Measurements from ENCODE around the gene ZNF668. TPM values are rescaled to one million over a fixed set of nuclear protein-coding genes. Genes with fewer than 3 reads are reported as not detected.

The ZNF668 gene
- polyA plus RNA-seq, 1 of the 3 experiments (the other 2 are of a cell fraction) = 13.6 TPM

GRCh38 chr16:31063843-31064611, 10.0 kb downstream of the ZNF668 start:
- H4K20me1 ChIP-seq (ENCODE audit: insufficient read depth) = no peaks in the 10 kb centered on the region
- ChIA-PET POLR2A (no interaction called here), CTCF (interaction anchor here (1.3 kb wide), 1 partner anchor 8 kb away, joined by 3 read pairs; no protein-coding TSS in a partner anchor)
- H2AFZ ChIP-seq (ENCODE audit: low read depth) = no peak overlapping the region
- peaks cover 10 to 24% of the 10 kb centered on the region in 2 experiments for H3K36me3 ChIP-seq (replicated peaks in 1 of 2; ENCODE audit: control insufficient read depth in 1 of 2, insufficient read depth in 2 of 2, low read length in 1 of 2)
- 96% methylated on average over 43 of the region's 56 CpGs for WGBS (ENCODE audit: low lambda C conversion rate)
- H3K27me3 ChIP-seq (ENCODE audit: insufficient read depth) = no peaks in the 10 kb centered on the region
- peak overlapping the region in 1 of 2 experiments; percentile 89; a peak in 3 of 4 replicates for H3K27ac ChIP-seq (ENCODE audit: low read depth in 2 of 2, low read length in 1 of 2)
- no peak overlapping the region for H3K4me2 ChIP-seq
- no peak overlapping the region for H3K4me3 ChIP-seq (ENCODE audit: low read depth in 2 of 2, low read length in 1 of 2)
- H3K79me2 ChIP-seq (ENCODE audit: insufficient read depth) = peaks cover 83% of the 10 kb centered on the region
- no peaks in the 10 kb centered on the region for H3K9me3 ChIP-seq
- H3K9ac ChIP-seq = peak overlapping the region; percentile 37; the same call in 1 of the 2 replicates
- no peak for DNase-seq
- H3F3A ChIP-seq (replicated peaks; ENCODE audit: insufficient read depth) = peaks cover 17% of the 10 kb centered on the region
- no peak for TF ChIP-seq JUND (IDR thresholded peaks at IDR 0.05)
- no peak for TF ChIP-seq TAF1 (IDR thresholded peaks at IDR 0.05; ENCODE audit: borderline replicate concordance, low read depth, low read length)
- TF ChIP-seq EZH2phosphoT487 (IDR thresholded peaks at IDR 0.05; ENCODE audit: borderline replicate concordance, low read depth) = no peak
- TF ChIP-seq CHD2 (IDR thresholded peaks at IDR 0.05; ENCODE audit: low read length, partially characterized antibody) = no peak
- no peak for TF ChIP-seq REST (IDR thresholded peaks at IDR 0.05; ENCODE audit: low read depth, low read length)
- no peak for TF ChIP-seq FOXM1 (IDR thresholded peaks at IDR 0.05; ENCODE audit: low read depth)
- TF ChIP-seq, protein P1, sequence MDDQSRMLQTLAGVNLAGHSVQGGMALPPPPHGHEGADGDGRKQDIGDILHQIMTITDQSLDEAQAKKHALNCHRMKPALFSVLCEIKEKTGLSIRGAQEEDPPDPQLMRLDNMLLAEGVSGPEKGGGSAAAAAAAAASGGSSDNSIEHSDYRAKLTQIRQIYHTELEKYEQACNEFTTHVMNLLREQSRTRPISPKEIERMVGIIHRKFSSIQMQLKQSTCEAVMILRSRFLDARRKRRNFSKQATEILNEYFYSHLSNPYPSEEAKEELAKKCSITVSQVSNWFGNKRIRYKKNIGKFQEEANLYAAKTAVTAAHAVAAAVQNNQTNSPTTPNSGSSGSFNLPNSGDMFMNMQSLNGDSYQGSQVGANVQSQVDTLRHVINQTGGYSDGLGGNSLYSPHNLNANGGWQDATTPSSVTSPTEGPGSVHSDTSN (IDR thresholded peaks at IDR 0.05) = no peak
- TF ChIP-seq FOSL2 (IDR thresholded peaks at IDR 0.05; ENCODE audit: borderline replicate concordance, low read depth) = no peak
- TF ChIP-seq, protein P2, sequence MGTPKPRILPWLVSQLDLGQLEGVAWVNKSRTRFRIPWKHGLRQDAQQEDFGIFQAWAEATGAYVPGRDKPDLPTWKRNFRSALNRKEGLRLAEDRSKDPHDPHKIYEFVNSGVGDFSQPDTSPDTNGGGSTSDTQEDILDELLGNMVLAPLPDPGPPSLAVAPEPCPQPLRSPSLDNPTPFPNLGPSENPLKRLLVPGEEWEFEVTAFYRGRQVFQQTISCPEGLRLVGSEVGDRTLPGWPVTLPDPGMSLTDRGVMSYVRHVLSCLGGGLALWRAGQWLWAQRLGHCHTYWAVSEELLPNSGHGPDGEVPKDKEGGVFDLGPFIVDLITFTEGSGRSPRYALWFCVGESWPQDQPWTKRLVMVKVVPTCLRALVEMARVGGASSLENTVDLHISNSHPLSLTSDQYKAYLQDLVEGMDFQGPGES (IDR thresholded peaks at IDR 0.05; ENCODE audit: low read depth, low read length) = no peak
- TF ChIP-seq SIN3A (IDR thresholded peaks at IDR 0.05; ENCODE audit: borderline replicate concordance, low read depth, low read length) = no peak
- no peak for TF ChIP-seq TCF12 (IDR thresholded peaks at IDR 0.05)
- no peak for TF ChIP-seq POLR2AphosphoS5 (IDR thresholded peaks at IDR 0.05; ENCODE audit: low read depth, low read length)
- no peak for TF ChIP-seq RFX5 (IDR thresholded peaks at IDR 0.05; ENCODE audit: low read length)
- no peak for TF ChIP-seq SMC3 (IDR thresholded peaks at IDR 0.05; ENCODE audit: low read depth, low read length)
- TF ChIP-seq, protein P3, sequence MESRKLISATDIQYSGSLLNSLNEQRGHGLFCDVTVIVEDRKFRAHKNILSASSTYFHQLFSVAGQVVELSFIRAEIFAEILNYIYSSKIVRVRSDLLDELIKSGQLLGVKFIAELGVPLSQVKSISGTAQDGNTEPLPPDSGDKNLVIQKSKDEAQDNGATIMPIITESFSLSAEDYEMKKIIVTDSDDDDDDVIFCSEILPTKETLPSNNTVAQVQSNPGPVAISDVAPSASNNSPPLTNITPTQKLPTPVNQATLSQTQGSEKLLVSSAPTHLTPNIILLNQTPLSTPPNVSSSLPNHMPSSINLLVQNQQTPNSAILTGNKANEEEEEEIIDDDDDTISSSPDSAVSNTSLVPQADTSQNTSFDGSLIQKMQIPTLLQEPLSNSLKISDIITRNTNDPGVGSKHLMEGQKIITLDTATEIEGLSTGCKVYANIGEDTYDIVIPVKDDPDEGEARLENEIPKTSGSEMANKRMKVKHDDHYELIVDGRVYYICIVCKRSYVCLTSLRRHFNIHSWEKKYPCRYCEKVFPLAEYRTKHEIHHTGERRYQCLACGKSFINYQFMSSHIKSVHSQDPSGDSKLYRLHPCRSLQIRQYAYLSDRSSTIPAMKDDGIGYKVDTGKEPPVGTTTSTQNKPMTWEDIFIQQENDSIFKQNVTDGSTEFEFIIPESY (IDR thresholded peaks at IDR 0.05; ENCODE audit: borderline replicate concordance, low read depth) = no peak
- no peak for TF ChIP-seq CTCF (IDR thresholded peaks at IDR 0.05)
- no peak for TF ChIP-seq NRF1 (IDR thresholded peaks at IDR 0.05; ENCODE audit: low read depth, low read length)
- TF ChIP-seq GATA2 (CRISPR knock-in tag; IDR thresholded peaks at IDR 0.05) = no peak
- no peak for TF ChIP-seq NFIC (IDR thresholded peaks at IDR 0.05; ENCODE audit: borderline replicate concordance)
- no peak for TF ChIP-seq RCOR1 (IDR thresholded peaks at IDR 0.05; ENCODE audit: low read length)
- no peaks in the 10 kb centered on the region for H3K9me2 ChIP-seq
- peaks cover 0 to 11% of the 10 kb centered on the region in 2 experiments; a peak in 3 of 4 replicates for H3K4me1 ChIP-seq (ENCODE audit: control insufficient read depth in 1 of 2, insufficient read depth in 2 of 2, low read depth in 1 of 2, low read length in 1 of 2)

Data from SK-N-SH (cell line).